GM18909 (cell line): ENCODE measurements around the gene TIMP2.
"Not testable (repeated sequence)": the region's sequence is repeated elsewhere in the genome, so short reads cannot be mapped to it uniquely, and the experiment has no call there.

Experiments used
- ATAC-seq: cut with Tn5 transposase; IDR thresholded peaks from one replicate; pipeline ENCODE4 v1.9.1; 2021; ENCODE audit warnings: mild to moderate bottlenecking; ENCODE audit not compliant: unreplicated experiment, poor library complexity

TIMP2 gene

GRCh38 chr17:78892520-78892919 is 32.7 kb downstream of the TIMP2 start:
- no peak for ATAC-seq

GRCh38 chr17:78892062-78892456 is 33.1 kb downstream of the TIMP2 start:
- no peak for ATAC-seq

GRCh38 chr17:78891406-78892061 is 33.7 kb downstream of the TIMP2 start:
- ATAC-seq: no peak

- no peak for ATAC-seq
Observed at GRCh38 chr17:78890498-78890897, 34.7 kb downstream of the TIMP2 start.

- ATAC-seq: not testable (repeated sequence)
Observed at GRCh38 chr17:78890096-78890495, 35.1 kb downstream of the TIMP2 start.

- ATAC-seq: no peak
Observed at GRCh38 chr17:78889531-78889930, 35.7 kb downstream of the TIMP2 start.

GRCh38 chr17:78888941-78889518 is 36.2 kb downstream of the TIMP2 start:
- ATAC-seq: no peak

GRCh38 chr17:78886954-78887353 is 38.2 kb downstream of the TIMP2 start:
- no peak for ATAC-seq

GRCh38 chr17:78885956-78886355 is 39.2 kb downstream of the TIMP2 start:
- no peak for ATAC-seq

GRCh38 chr17:78884876-78885667 is 40.1 kb downstream of the TIMP2 start:
- no peak for ATAC-seq

GRCh38 chr17:78884148-78884825 is 40.9 kb downstream of the TIMP2 start:
- ATAC-seq: no peak

GRCh38 chr17:78883533-78884131 is 41.6 kb downstream of the TIMP2 start:
- ATAC-seq: no peak

GRCh38 chr17:78883089-78883532 is 42.1 kb downstream of the TIMP2 start:
- no peak for ATAC-seq

- no peak for ATAC-seq
Observed at GRCh38 chr17:78882540-78883088, 42.6 kb downstream of the TIMP2 start.

GRCh38 chr17:78879635-78880186 is 45.5 kb downstream of the TIMP2 start:
- no peak for ATAC-seq

- no peak for ATAC-seq
Observed at GRCh38 chr17:78878871-78879527, 46.2 kb downstream of the TIMP2 start.

GRCh38 chr17:78878261-78878660 is 46.9 kb downstream of the TIMP2 start:
- no peak for ATAC-seq

- not testable (repeated sequence) for ATAC-seq
Observed at GRCh38 chr17:78876954-78877517, 48.2 kb downstream of the TIMP2 start.

- ATAC-seq: no peak
Observed at GRCh38 chr17:78876094-78876597, 49.0 kb downstream of the TIMP2 start.
